H9 (cell line): ENCODE measurements around the gene PLXNA2. TPM values are rescaled to one million over a fixed set of nuclear protein-coding genes. Genes with fewer than 3 reads are reported as not detected.

ENCODE experiments used
- DNase-seq: peaks from one replicate; pipeline ENCODE4 v3.0.0-alpha.2; 2017
- H2AFZ ChIP-seq: one replicate; pipeline ENCODE4 v1.6.1; 2013; ENCODE audit warnings: mild to moderate bottlenecking, low read length, control low read depth, moderate library complexity
- H2AK5ac ChIP-seq: 2 replicates; pipeline ENCODE4 v1.6.1; 2013; ENCODE audit warnings: low read length, control low read depth, mixed read lengths; ENCODE audit not compliant: insufficient read length
- H2BK120ac ChIP-seq: one replicate; pipeline ENCODE4 v1.6.1; 2013; ENCODE audit warnings: low read depth, mild to moderate bottlenecking, low read length, control low read depth, inconsistent platforms; ENCODE audit not compliant: poor library complexity, severe bottlenecking
- H2BK12ac ChIP-seq: 2 replicates; pipeline ENCODE4 v1.6.1; 2013; ENCODE audit warnings: low read length, control low read depth, mixed read lengths, low read depth; ENCODE audit not compliant: insufficient read length
- H2BK15ac ChIP-seq: 2 replicates; pipeline ENCODE4 v1.6.1; 2013; ENCODE audit warnings: low read depth, low read length, control low read depth
- H2BK20ac ChIP-seq: one replicate; pipeline ENCODE4 v1.6.1; 2013; ENCODE audit warnings: low read depth, mild to moderate bottlenecking, low read length, control low read depth, inconsistent platforms; ENCODE audit not compliant: poor library complexity, severe bottlenecking
- H2BK5ac ChIP-seq: 2 replicates; pipeline ENCODE4 v1.6.1; 2013; ENCODE audit warnings: low read length, control low read depth, mixed read lengths; ENCODE audit not compliant: insufficient read length
- H3K14ac ChIP-seq: 2 replicates; pipeline ENCODE4 v1.6.1; 2013; ENCODE audit warnings: low read length, control low read depth; ENCODE audit not compliant: insufficient read depth
- H3K18ac ChIP-seq: 2 replicates; pipeline ENCODE4 v1.6.1; 2013; ENCODE audit warnings: low read depth, mild to moderate bottlenecking, mixed read lengths, low read length, control low read depth; ENCODE audit not compliant: insufficient read length
- H3K23ac ChIP-seq: 2 replicates; pipeline ENCODE4 v1.6.1; 2013; ENCODE audit warnings: low read length, control low read depth, mixed read lengths, low read depth; ENCODE audit not compliant: insufficient read length
- H3K23me2 ChIP-seq: 2 replicates; pipeline ENCODE4 v1.6.1; 2013; ENCODE audit warnings: low read depth, mild to moderate bottlenecking, mixed read lengths, low read length, control low read depth; ENCODE audit not compliant: insufficient read length, poor library complexity, severe bottlenecking
- H3K27ac ChIP-seq: 2 replicates; pipeline ENCODE4 v1.5.1; 2013; ENCODE audit warnings: low read length, control low read depth, mixed read lengths, low read depth; ENCODE audit not compliant: insufficient read length
- H3K27me3 ChIP-seq: 2 replicates; pipeline ENCODE4 v1.6.1; 2013; ENCODE audit warnings: low read length, control low read depth, inconsistent platforms; ENCODE audit not compliant: insufficient read depth
- H3K4ac ChIP-seq: 2 replicates; pipeline ENCODE4 v1.6.1; 2013; ENCODE audit warnings: low read depth, mild to moderate bottlenecking, control low read depth, inconsistent platforms, low read length, moderate library complexity
- H3K4me1 ChIP-seq: 2 replicates; pipeline ENCODE4 v1.6.1; 2013; ENCODE audit warnings: low read length, control low read depth, inconsistent platforms; ENCODE audit not compliant: insufficient read depth
- H3K4me2 ChIP-seq: 2 replicates; pipeline ENCODE4 v1.6.1; 2013; ENCODE audit warnings: low read length, control low read depth, mixed read lengths; ENCODE audit not compliant: insufficient read length, insufficient read depth
- H3K56ac ChIP-seq: 2 replicates; pipeline ENCODE4 v1.6.1; 2013; ENCODE audit warnings: low read depth, mild to moderate bottlenecking, mixed read lengths, low read length, control low read depth; ENCODE audit not compliant: insufficient read length
- H3K79me1 ChIP-seq: 2 replicates; pipeline ENCODE4 v1.6.1; 2013; ENCODE audit warnings: low read depth, mild to moderate bottlenecking, moderate library complexity, low read length, control low read depth, inconsistent platforms; ENCODE audit not compliant: insufficient read depth, poor library complexity, severe bottlenecking
- H3K79me2 ChIP-seq: 2 replicates; pipeline ENCODE4 v1.6.1; 2013; ENCODE audit warnings: low read length, control low read depth, inconsistent platforms; ENCODE audit not compliant: insufficient read depth
- H3K9ac ChIP-seq: 2 replicates; pipeline ENCODE4 v1.6.1; 2013; ENCODE audit warnings: low read length, control low read depth, mixed read lengths; ENCODE audit not compliant: insufficient read length; ENCODE audit errors: extremely low read depth
- H3K9me3 ChIP-seq: one replicate; pipeline ENCODE4 v1.6.1; 2013; ENCODE audit warnings: low read depth, low read length, inconsistent platforms; ENCODE audit not compliant: control insufficient read depth
- H3T11ph ChIP-seq: one replicate; pipeline ENCODE4 v1.6.1; 2013; ENCODE audit warnings: mild to moderate bottlenecking, low read length, control low read depth, inconsistent platforms
- H4K20me1 ChIP-seq: one replicate; pipeline ENCODE4 v1.6.1; 2013; ENCODE audit not compliant: control insufficient read depth, insufficient read length, insufficient read depth
- H4K5ac ChIP-seq: 2 replicates; pipeline ENCODE4 v1.6.1; 2013; ENCODE audit warnings: low read depth, mild to moderate bottlenecking, mixed read lengths, low read length, control low read depth; ENCODE audit not compliant: insufficient read length
- H4K8ac ChIP-seq: replicated peaks from 2 replicates; pipeline ENCODE4 v1.6.1; 2013; ENCODE audit warnings: low read length, control low read depth, mixed read lengths, low read depth; ENCODE audit not compliant: insufficient read length
- H4K91ac ChIP-seq: 2 replicates; pipeline ENCODE4 v1.6.1; 2013; ENCODE audit warnings: low read depth, mild to moderate bottlenecking, moderate library complexity, mixed read lengths, low read length, control low read depth; ENCODE audit not compliant: insufficient read length
- H3K27ac Mint-ChIP-seq, 3 experiments: 2 replicates in 2 of 3; 3 replicates in 1 of 3; pipeline ENCODE4 v1.8.0; 2020 to 2021; ENCODE audit warnings: mixed read lengths in 3 of 3, mild to moderate bottlenecking in 1 of 3, moderate library complexity in 1 of 3
- H3K27me3 Mint-ChIP-seq: 2 replicates; pipeline ENCODE4 v1.8.0; 2021; ENCODE audit warnings: low read depth, mild to moderate bottlenecking, moderate library complexity, mixed read lengths
- H3K36me3 Mint-ChIP-seq, 3 experiments: 2 replicates in 2 of 3; 3 replicates in 1 of 3; pipeline ENCODE4 v1.8.0; 2020 to 2021; ENCODE audit warnings: low read depth in 3 of 3, mixed read lengths in 3 of 3; ENCODE audit not compliant: insufficient read depth in 1 of 3
- H3K4me1 Mint-ChIP-seq, 2 experiments: 2 replicates each; pipeline ENCODE4 v1.8.0; 2020; ENCODE audit warnings: mixed read lengths in 2 of 2
- H3K4me3 Mint-ChIP-seq, 2 experiments: 2 replicates in 1 of 2; 3 replicates in 1 of 2; pipeline ENCODE4 v1.8.0; 2020 to 2021; ENCODE audit warnings: mild to moderate bottlenecking in 2 of 2, mixed read lengths in 2 of 2, moderate library complexity in 1 of 2
- H3K9me3 Mint-ChIP-seq, 2 experiments: 2 replicates in 1 of 2; 3 replicates in 1 of 2; pipeline ENCODE4 v1.8.0; 2020; ENCODE audit warnings: mild to moderate bottlenecking in 2 of 2, mixed read lengths in 2 of 2, moderate library complexity in 1 of 2
- WGBS: extraction: QIAGEN DNeasy Blood & Tissue Kit; methylation state at CpG from one replicate; pipeline ENCODE4 v1.1.7; 2013; ENCODE audit warnings: missing lambda C conversion rate, low lambda C conversion rate, mixed read lengths; ENCODE audit not compliant: insufficient read length; ENCODE audit errors: extremely low coverage; 5-methylcytosine and 5-hydroxymethylcytosine counted together
- total RNA-seq: library from RNA; stranded (reverse); gene quantifications from 2 replicates; pipeline ENCODE4 v1.2.1, GENCODE V29; 2021
- TF ChIP-seq, protein P1 (sequence below): fragments of 200-600 bp; sonication (generic); conservative IDR thresholded peaks from 3 replicates; pipeline ENCODE4 v1.8.0; 2021; ENCODE audit warnings: antibody characterized with exemption, mild to moderate bottlenecking

The PLXNA2 gene
- total RNA-seq, 1 experiment from 2014 or later, result 0.57 TPM

DNA sequence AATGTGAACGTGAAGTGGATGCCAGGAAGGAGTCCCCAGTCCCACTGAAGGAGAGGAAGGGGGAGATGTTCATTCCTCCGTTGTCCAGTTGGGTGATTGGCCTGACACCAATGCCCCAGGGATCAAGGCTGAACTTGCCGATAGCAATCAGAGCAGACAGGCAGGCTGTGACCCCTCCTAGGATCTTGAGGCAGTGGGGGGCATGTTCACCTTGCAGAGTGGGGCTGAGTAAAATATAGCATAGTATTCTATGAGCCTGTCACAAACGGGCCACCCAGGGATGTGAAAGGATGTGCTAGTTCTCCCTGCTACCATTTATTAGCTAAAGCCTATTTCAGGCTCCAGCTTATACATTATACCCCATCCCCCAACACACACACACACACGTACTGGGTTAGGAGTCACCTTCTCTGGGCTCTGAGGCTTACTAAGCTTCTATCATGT is 252.6 kb downstream of the PLXNA2 start:
- H3K79me1 ChIP-seq, result no peaks in the 10 kb centered on the region
- H2BK15ac ChIP-seq, result no peak overlapping the region
- no peak overlapping the region for H3K4ac ChIP-seq
- H4K91ac ChIP-seq, result no peak overlapping the region
- no peaks in the 10 kb centered on the region for H3K9me3 ChIP-seq
- H3K36me3 Mint-ChIP-seq, result no peaks in the 10 kb centered on the region
- no peak overlapping the region for H3K9ac ChIP-seq
- H3K18ac ChIP-seq, result no peak overlapping the region
- no peak overlapping the region for H2BK12ac ChIP-seq
- no peak overlapping the region for H4K5ac ChIP-seq
- H3K4me3 Mint-ChIP-seq, result no peak overlapping the region
- H3K4me1 ChIP-seq, result no peaks in the 10 kb centered on the region
- no peaks in the 10 kb centered on the region for H3K23me2 ChIP-seq
- H2AK5ac ChIP-seq, result no peak overlapping the region
- no peaks in the 10 kb centered on the region for H3K27me3 ChIP-seq
- no peak overlapping the region for H3K27ac ChIP-seq
- H3K79me2 ChIP-seq, result no peaks in the 10 kb centered on the region
- H3K27ac Mint-ChIP-seq, result no peak overlapping the region
- no peak overlapping the region for H2AFZ ChIP-seq
- no CpG with 5 or more reads among the region's 5 CpGs for WGBS
- H4K8ac ChIP-seq, result no peak overlapping the region
- H3K56ac ChIP-seq, result no peak overlapping the region
- H2BK5ac ChIP-seq, result no peak overlapping the region
- H2BK120ac ChIP-seq, result no peak overlapping the region
- no peak overlapping the region for H3T11ph ChIP-seq
- no peak for DNase-seq
- no peak overlapping the region for H3K4me2 ChIP-seq
- H3K23ac ChIP-seq, result no peak overlapping the region
- no peak overlapping the region; the same call in 1 of the 2 replicates for H3K14ac ChIP-seq
- TF ChIP-seq, protein P1, sequence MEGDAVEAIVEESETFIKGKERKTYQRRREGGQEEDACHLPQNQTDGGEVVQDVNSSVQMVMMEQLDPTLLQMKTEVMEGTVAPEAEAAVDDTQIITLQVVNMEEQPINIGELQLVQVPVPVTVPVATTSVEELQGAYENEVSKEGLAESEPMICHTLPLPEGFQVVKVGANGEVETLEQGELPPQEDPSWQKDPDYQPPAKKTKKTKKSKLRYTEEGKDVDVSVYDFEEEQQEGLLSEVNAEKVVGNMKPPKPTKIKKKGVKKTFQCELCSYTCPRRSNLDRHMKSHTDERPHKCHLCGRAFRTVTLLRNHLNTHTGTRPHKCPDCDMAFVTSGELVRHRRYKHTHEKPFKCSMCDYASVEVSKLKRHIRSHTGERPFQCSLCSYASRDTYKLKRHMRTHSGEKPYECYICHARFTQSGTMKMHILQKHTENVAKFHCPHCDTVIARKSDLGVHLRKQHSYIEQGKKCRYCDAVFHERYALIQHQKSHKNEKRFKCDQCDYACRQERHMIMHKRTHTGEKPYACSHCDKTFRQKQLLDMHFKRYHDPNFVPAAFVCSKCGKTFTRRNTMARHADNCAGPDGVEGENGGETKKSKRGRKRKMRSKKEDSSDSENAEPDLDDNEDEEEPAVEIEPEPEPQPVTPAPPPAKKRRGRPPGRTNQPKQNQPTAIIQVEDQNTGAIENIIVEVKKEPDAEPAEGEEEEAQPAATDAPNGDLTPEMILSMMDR, result no peak
- H2BK20ac ChIP-seq, result no peak overlapping the region
- H3K4me1 Mint-ChIP-seq, result peaks cover 9 to 11% of the 10 kb centered on the region in 2 experiments; a peak in 3 of 4 replicates
- H3K27me3 Mint-ChIP-seq, result peaks cover 20% of the 10 kb centered on the region
- peaks cover 0 to 3% of the 10 kb centered on the region in 2 experiments; a peak in 1 of 5 replicates for H3K9me3 Mint-ChIP-seq
- H4K20me1 ChIP-seq, result no peaks in the 10 kb centered on the region
